ENCODE results near the gene CCDC152. TPM values are rescaled to one million over a fixed set of nuclear protein-coding genes. Genes with fewer than 3 reads are reported as not detected.

The CCDC152 gene
- total and polyA plus RNA-seq, 2 donors (not counting 3 experiments of a cell fraction or from before 2014, with no cell fraction given) = 0.48 to 2.8 TPM

GRCh38 chr5:42745426-42745825, 11.2 kb upstream of the CCDC152 start:
- ChIA-PET CTCF (interaction anchor here (0.8 to 2.3 kb wide), 5 partner anchors 12 to 87 kb away, joined by 3 to 19 read pairs (median 4); no protein-coding TSS in a partner anchor), POLR2A (no interaction called here)
- Histone ChIP-seq H3K9me3 (replicated peaks; ENCODE audit: control insufficient read depth, insufficient read depth, low read length) (no peaks in the 10 kb centered on the region), H3K4me2 (ENCODE audit: insufficient read depth, low read length) (no peak overlapping the region), H3K4me3 (replicated peaks in 1 of 3; ENCODE audit: insufficient read depth in 1 of 3, low read depth in 1 of 3, low read length in 3 of 3) (no peak overlapping the region), H3K79me2 (ENCODE audit: control insufficient read depth, insufficient read depth, low read length) (no peaks in the 10 kb centered on the region), H2AFZ (ENCODE audit: low read depth, low read length) (no peak overlapping the region), H3K27me3 (ENCODE audit: control insufficient read depth in 2 of 2, insufficient read depth in 2 of 2, low read length in 2 of 2) (peaks cover 0 to 2% of the 10 kb centered on the region in 2 experiments), H3K4me1 (ENCODE audit: control insufficient read depth, extremely low read depth, insufficient read depth, low read length) (no peaks in the 10 kb centered on the region), H3K9me1 (replicated peaks; ENCODE audit: control insufficient read depth, extremely low read depth, insufficient read depth, low read length) (no peaks in the 10 kb centered on the region), H3K36me3 (ENCODE audit: control insufficient read depth in 2 of 2, extremely low read depth in 1 of 2, insufficient read depth in 2 of 2, low read length in 2 of 2) (no peaks in the 10 kb centered on the region), H3K27ac (ENCODE audit: insufficient read depth, low read depth, low read length) (no peak overlapping the region), H3K9ac (replicated peaks; ENCODE audit: extremely low read depth, insufficient read depth, low read length) (no peak overlapping the region), H4K20me1 (replicated peaks; ENCODE audit: control insufficient read depth, extremely low read depth, insufficient read depth, low read length) (no peaks in the 10 kb centered on the region)
- TF ChIP-seq JUN (IDR thresholded peaks at IDR 0.05; ENCODE audit: borderline replicate concordance, insufficient read depth, insufficient read length, low read depth) (no peak), CTCF (IDR thresholded peaks at IDR 0.05; ENCODE audit: extremely low read depth in 1 of 2, insufficient read depth in 1 of 2, low read depth in 1 of 2, low read length in 2 of 2) (peak; percentile 40 to 49), POLR2AphosphoS5 (IDR thresholded peaks at IDR 0.05; ENCODE audit: insufficient read depth, low read depth, low read length) (no peak), FOS (IDR thresholded peaks at IDR 0.05; ENCODE audit: borderline replicate concordance, insufficient read depth, low read length) (no peak), MYC (IDR thresholded peaks at IDR 0.05; ENCODE audit: low read depth, low read length) (no peak), GATA2 (IDR thresholded peaks at IDR 0.05; ENCODE audit: insufficient read depth, insufficient read length, low read depth, low read length) (no peak)
- FAIRE-seq = no peak
- dilution Hi-C loops (cut with MboI; ENCODE audit: extremely low pct_ligation_motif_present, low sequenced_read_pairs) (no loop called here), intact Hi-C loops (cut with micrococcal nuclease) (loop anchor here (1.0 to 10.0 kb wide), 2 partner anchors 144 to 359 kb away; no protein-coding TSS in a partner anchor)
- BruUV-seq (replicated peaks) = no TSS peak
- no peak for DNase-seq (ENCODE audit: low read depth, low spot score)
